Measurements from ENCODE around the gene NUP210L.
"Not testable (repeated sequence)": the region's sequence is repeated elsewhere in the genome, so short reads cannot be mapped to it uniquely, and the experiment has no call there.

Gene NUP210L

DNA sequence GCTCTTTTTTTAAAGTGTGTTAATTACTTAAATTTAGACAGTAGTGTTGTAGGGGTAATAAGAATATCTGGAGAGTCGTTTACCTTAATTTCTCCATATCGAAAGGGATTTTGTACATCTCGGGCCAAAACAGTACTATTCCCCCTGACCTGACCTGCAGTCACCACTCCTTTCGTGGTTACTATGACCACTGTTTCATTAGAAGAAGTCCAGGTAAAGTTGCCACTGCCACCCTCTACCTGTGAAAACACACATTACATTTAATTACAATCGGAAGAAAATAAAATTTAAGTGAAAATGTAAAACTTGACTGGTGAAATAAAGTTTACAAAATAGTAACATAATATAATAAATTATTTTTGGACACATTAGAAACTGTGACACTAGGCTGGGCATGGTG, 37.2 kb downstream of the NUP210L start:
- no peak overlapping the region for H3K4me3 ChIP-seq (ENCODE audit: low read depth in 1 of 2, low read length in 1 of 2)
- TF ChIP-seq, protein P1, sequence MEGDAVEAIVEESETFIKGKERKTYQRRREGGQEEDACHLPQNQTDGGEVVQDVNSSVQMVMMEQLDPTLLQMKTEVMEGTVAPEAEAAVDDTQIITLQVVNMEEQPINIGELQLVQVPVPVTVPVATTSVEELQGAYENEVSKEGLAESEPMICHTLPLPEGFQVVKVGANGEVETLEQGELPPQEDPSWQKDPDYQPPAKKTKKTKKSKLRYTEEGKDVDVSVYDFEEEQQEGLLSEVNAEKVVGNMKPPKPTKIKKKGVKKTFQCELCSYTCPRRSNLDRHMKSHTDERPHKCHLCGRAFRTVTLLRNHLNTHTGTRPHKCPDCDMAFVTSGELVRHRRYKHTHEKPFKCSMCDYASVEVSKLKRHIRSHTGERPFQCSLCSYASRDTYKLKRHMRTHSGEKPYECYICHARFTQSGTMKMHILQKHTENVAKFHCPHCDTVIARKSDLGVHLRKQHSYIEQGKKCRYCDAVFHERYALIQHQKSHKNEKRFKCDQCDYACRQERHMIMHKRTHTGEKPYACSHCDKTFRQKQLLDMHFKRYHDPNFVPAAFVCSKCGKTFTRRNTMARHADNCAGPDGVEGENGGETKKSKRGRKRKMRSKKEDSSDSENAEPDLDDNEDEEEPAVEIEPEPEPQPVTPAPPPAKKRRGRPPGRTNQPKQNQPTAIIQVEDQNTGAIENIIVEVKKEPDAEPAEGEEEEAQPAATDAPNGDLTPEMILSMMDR (IDR thresholded peaks at IDR 0.05): no peak
- no peak overlapping the region for H3K27ac ChIP-seq
- no peaks in the 10 kb centered on the region for H3K36me3 ChIP-seq
- no peaks in the 10 kb centered on the region for H3K9me3 ChIP-seq
- H3K27me3 ChIP-seq: no peaks in the 10 kb centered on the region
- H3K4me1 ChIP-seq (ENCODE audit: control insufficient read depth in 1 of 2, insufficient read depth in 1 of 2, low read depth in 1 of 2, low read length in 1 of 2): no peaks in the 10 kb centered on the region

DNA sequence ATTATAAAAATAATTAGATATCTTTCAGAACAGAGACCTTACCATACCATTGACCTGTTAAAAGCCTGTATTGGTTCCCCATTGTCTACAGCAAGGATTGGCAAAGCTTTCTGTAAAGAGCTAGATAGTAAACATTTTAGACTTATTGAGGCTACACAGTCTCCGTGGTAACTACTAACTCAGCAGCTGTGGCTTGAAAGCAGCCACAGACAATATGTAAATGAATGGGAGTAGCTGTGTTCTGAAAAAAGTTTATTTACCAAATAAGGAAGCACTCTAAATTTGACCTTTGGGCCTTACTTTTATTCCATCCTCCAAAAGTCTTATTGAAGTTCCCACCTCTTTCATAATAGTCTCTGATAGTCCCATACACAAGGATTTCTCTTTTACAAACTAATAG, 39.7 kb downstream of the NUP210L start:
- Histone ChIP-seq H3K27me3 (no peaks in the 10 kb centered on the region), H3K36me3 (no peaks in the 10 kb centered on the region)

DNA sequence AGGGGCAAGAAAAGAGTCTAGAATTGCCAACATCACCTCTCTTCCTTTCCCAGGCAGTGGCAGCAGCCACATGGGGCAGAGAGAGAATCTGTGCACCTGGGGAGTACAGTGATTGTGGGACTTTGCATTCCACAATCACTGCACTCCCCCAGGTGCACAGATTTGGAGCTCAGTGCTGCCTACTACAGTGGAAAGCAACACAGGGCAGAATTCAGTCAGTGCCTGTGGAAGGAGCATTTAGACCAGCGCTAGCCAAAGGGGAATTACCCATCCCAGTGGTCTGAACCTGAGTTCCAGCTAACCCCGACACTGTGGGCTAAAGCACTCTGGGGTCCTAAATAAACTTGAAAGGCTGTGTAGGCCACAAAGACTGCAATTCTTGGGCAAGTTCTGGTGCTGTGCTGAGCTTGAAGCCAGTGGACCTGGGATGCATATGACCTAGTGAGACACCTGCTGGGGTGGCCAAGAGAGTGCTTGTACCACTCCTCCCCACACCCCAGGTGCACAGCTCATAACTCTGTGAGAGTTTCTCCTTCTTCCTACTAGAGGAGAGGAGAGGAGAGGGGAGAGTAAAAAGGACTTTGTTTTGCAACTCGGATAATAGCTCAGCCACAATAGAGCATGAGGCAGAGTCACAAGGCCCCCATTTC, 50.3 kb downstream of the NUP210L start:
- Histone ChIP-seq H3K4me1 (ENCODE audit: control insufficient read depth in 1 of 2, insufficient read depth in 1 of 2, low read depth in 1 of 2, low read length in 1 of 2) (no peaks in the 10 kb centered on the region), H3K9me3 (no peaks in the 10 kb centered on the region), H3K27ac (no peak overlapping the region), H3K4me3 (ENCODE audit: low read depth in 1 of 2, low read length in 1 of 2) (no peak overlapping the region), H3K27me3 (no peaks in the 10 kb centered on the region), H3K36me3 (no peaks in the 10 kb centered on the region)
- TF ChIP-seq, protein P1 (IDR thresholded peaks at IDR 0.05): no peak

More for the DNA sequence above, 39.7 kb downstream of the NUP210L start:
- Histone ChIP-seq H3K4me3 (ENCODE audit: low read depth in 1 of 2, low read length in 1 of 2) (no peak overlapping the region), H3K9me3 (no peaks in the 10 kb centered on the region), H3K27ac (no peak overlapping the region), H3K4me1 (ENCODE audit: control insufficient read depth in 1 of 2, insufficient read depth in 1 of 2, low read depth in 1 of 2, low read length in 1 of 2) (no peaks in the 10 kb centered on the region)
- TF ChIP-seq, protein P1 (IDR thresholded peaks at IDR 0.05): no peak

DNA sequence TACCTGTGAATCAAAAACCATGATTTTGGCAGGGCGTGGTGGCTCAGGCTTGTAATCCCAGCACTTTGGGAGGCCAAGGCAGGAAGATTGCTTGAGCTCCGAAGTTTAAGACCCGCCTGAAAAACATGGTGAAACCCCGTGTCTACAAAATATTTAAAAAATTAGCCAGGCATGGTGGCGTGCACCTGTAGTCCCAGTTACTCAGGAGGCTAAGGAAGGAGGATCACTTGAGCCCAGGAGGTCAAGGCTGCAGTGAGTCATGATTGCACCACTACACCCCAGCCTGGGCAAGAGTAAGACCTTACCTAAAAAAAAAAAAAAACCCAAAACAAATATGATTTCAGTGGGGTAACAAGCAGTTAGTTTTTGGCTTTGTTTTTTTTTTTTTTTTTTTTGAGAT, 54.7 kb downstream of the NUP210L start:
- H3K36me3 ChIP-seq; H3K27me3 ChIP-seq; H3K4me1 ChIP-seq (ENCODE audit: control insufficient read depth in 1 of 2, insufficient read depth in 1 of 2, low read depth in 1 of 2, low read length in 1 of 2): not testable (repeated sequence)

DNA sequence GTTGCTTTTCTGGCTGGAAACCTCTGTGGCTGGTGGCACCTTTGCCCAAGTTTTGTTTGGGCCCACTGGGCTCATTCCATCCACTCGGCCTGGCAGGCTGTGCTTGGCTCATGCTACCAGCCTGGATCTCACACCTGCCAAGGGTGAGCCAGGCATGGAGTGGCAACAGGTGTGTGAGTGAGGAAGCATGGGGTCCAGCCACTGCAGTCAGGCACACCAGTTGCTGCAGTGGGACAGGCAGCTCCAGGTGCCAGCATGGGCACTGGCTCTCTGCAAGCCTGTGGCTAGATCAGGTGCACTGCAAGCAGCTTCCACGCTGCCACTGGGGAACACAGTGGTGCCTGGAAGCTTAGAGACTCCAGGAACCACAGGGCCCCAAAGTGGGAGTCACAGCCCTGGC, 57.0 kb downstream of the NUP210L start:
- H3K9me3 ChIP-seq: no peaks in the 10 kb centered on the region
- TF ChIP-seq, protein P1 (IDR thresholded peaks at IDR 0.05): no peak
- H3K27me3 ChIP-seq: no peaks in the 10 kb centered on the region
- no peak overlapping the region for H3K4me3 ChIP-seq (ENCODE audit: low read depth in 1 of 2, low read length in 1 of 2)
- H3K36me3 ChIP-seq: no peaks in the 10 kb centered on the region
- no peaks in the 10 kb centered on the region for H3K4me1 ChIP-seq (ENCODE audit: control insufficient read depth in 1 of 2, insufficient read depth in 1 of 2, low read depth in 1 of 2, low read length in 1 of 2)
- H3K27ac ChIP-seq: no peak overlapping the region

More for the DNA sequence above, 54.7 kb downstream of the NUP210L start:
- not testable (repeated sequence) for H3K27ac ChIP-seq; H3K9me3 ChIP-seq; H3K4me3 ChIP-seq (ENCODE audit: low read depth in 1 of 2, low read length in 1 of 2)

DNA sequence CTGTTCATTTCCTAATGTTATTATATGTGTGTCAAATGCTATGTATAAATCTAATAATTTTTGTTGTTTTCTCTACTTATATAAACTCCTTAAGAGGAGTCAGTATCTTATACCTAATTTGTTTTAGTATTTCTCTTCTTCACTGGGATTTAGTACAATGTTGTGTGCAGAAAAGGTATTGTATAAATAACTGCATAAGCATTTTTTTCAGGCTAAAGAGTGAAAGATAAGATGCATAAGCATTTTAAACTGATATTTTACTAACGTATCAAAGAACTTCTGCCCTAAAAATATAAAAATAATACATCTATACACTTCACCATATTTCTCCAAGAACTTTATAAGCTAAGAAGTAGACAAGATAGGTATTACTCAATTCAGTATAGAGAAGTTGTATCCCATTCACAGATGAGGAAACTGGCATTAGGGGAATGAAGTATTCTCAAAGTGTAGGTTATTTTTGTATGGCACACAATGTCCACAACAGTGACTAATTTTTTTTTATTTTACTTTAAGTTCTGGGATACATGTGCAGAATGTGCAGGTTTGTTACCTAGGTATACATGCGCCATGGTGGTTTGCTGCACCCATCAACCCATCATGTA, 59.3 kb downstream of the NUP210L start:
- H3K9me3 ChIP-seq: no peaks in the 10 kb centered on the region
- H3K4me3 ChIP-seq (ENCODE audit: low read depth in 1 of 2, low read length in 1 of 2): no peak overlapping the region
- no peak overlapping the region for H3K27ac ChIP-seq
- H3K27me3 ChIP-seq: no peaks in the 10 kb centered on the region
- H3K4me1 ChIP-seq (ENCODE audit: control insufficient read depth in 1 of 2, insufficient read depth in 1 of 2, low read depth in 1 of 2, low read length in 1 of 2): no peaks in the 10 kb centered on the region
- TF ChIP-seq, protein P1 (IDR thresholded peaks at IDR 0.05): no peak
- H3K36me3 ChIP-seq: no peaks in the 10 kb centered on the region

Measured in neutrophil (primary cell).